GM13976 (cell line): ENCODE measurements around the gene AIPL1.

Experiments used
- DNase-seq: peaks from one replicate; pipeline ENCODE4 v3.0.0; 2012; ENCODE audit warnings: low spot score
- in situ Hi-C: fragments of 300-500 bp; cut with MboI; formaldehyde crosslinking; loops from one replicate; pipeline ENCODE4 v1.12.0; 2022; ENCODE audit warnings: low sequenced_read_pairs, mixed read lengths, inconsistent platforms; ENCODE audit not compliant: unreplicated experiment
- TF ChIP-seq, protein P1 (sequence below): IDR thresholded peaks from 2 replicates; pipeline ENCODE4 v1.5.1; 2012; ENCODE audit warnings: borderline replicate concordance, mild to moderate bottlenecking; ENCODE audit not compliant: insufficient read depth; ENCODE audit errors: extremely low read depth, missing control alignments, control extremely low read depth

AIPL1 gene

DNA sequence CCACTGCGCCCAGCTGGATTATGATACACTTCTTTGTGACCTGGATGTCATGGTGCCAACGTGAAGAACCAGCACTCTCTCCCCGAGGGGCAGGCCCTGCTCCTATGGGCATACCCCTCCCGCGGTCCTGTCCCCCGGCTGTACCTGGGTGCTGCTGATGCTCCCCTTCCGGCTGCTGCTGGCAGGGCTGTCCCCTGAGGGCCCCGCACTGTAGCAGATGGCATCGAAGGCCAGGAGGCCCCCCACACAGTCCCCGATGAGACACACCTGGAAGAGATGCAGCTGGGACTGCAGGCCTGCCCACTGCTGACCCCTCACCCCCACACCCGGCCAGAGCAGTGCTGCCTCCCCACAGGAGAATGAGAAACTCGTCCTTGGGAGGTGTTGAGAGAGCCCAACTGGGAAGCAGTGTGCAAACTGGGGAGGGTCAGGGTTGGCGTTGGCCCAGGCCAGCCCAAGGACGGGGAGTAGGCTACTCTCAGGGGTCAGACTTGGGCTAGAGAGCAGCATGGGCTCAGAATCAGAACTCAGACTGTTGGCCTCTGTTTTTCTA, 43.0 kb upstream of the AIPL1 start:
- DNase-seq, result no peak
- in situ Hi-C loops, result no loop called here
- TF ChIP-seq, protein P1, sequence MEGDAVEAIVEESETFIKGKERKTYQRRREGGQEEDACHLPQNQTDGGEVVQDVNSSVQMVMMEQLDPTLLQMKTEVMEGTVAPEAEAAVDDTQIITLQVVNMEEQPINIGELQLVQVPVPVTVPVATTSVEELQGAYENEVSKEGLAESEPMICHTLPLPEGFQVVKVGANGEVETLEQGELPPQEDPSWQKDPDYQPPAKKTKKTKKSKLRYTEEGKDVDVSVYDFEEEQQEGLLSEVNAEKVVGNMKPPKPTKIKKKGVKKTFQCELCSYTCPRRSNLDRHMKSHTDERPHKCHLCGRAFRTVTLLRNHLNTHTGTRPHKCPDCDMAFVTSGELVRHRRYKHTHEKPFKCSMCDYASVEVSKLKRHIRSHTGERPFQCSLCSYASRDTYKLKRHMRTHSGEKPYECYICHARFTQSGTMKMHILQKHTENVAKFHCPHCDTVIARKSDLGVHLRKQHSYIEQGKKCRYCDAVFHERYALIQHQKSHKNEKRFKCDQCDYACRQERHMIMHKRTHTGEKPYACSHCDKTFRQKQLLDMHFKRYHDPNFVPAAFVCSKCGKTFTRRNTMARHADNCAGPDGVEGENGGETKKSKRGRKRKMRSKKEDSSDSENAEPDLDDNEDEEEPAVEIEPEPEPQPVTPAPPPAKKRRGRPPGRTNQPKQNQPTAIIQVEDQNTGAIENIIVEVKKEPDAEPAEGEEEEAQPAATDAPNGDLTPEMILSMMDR, result no peak

DNA sequence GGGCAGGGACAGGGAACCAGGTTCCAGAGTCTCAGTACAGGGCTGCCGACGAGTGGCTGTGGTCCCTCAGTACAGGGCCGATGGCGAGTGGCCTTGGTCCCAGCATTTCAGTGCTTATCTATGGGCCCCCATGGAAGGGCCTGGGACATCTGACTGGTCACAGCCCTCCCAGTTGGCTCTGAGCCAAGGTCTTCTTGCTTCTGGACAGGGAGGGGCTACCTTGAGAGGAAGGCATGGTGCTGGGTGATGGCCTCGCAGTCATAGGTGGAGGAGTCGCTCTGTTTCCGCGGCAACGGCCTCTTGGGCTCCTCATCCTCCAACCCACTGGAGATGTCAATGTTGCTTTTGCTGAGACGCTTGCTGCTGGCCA, 41.9 kb upstream of the AIPL1 start:
- DNase-seq, result no peak
- TF ChIP-seq, protein P1, result no peak
- in situ Hi-C loops, result no loop called here

DNA sequence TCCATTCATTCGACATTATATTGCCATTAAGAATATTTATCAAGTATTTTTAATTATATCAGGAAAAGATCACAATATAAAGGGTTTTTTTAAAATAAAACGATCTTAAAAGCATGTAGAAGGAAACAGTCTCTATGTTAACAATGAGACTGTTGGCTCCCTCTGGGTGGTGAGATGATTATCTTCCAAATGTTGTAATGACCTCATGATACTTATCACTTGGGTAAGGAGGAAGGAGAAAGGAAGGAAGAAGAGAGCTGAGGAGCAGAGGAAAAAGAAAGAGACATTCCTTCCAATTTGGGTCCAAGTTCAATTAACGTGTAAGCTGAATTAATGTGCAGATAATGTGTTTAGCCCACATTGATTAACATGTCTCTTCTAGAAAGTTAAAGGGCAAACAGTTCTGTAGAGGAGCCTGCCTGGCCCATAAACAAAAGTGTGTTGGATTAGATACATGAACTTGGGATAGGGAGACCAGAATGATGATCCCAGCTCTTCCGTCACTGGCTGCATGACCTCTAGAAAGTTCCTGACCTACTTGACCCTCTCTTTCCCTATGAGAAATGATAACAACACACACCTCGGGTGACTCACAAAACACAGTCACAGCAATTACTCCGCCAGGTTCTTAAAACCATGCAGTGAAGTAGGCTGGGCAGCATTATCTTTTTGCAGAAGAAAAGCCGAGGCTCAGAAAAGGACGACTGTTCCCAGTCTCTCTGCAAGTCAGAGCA, 41.3 kb upstream of the AIPL1 start:
- in situ Hi-C loops, result no loop called here
- TF ChIP-seq, protein P1, result no peak
- no peak for DNase-seq

- TF ChIP-seq, protein P1, result no peak
- in situ Hi-C loops, result no loop called here
- DNase-seq, result no peak
Measured at GRCh38 chr17:6475411-6475810, 40.5 kb upstream of the AIPL1 start.

DNA sequence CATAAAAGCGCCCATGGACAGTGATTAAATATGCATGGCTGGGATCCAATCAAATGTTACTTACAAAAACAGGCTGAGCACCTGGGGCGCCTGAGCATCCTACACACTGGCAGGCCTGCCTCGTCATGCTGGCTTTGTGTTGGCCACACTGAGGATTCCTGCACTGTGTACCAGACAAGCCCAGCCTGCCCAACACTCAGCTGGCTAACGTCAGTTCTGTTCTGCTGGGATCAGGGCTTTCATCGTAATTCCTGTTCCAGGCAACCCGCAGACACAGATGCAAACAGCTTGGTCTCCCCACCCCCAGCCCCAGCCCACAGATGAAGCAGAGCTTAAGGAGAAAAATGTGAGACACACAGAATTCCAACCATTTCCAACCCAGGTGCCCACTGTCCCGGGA, 40.0 kb upstream of the AIPL1 start:
- no peak for DNase-seq
- TF ChIP-seq, protein P1, result no peak
- in situ Hi-C loops, result no loop called here

DNA sequence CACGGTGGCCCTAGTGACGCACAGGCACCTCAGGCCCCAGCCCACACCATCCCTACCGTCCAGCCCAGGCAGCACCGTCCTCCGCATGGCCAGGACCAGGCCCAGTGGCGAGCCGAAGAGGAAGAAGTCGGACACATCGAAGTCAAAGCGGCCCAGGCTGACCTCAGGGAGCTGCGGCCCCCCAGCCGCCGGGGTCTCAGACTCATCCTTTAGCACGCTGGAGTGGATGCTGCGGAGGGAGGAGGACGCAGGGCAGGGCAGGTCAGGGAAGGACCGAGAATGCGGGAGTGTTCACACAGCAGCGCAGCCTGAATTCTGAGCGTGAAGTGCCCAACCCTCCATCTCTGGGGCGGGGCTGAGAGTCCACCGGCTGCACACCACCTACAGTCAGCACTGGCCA, 39.5 kb upstream of the AIPL1 start:
- no peak for DNase-seq
- TF ChIP-seq, protein P1, result no peak
- in situ Hi-C loops, result no loop called here
